ENCODE measurements around the gene FXN. TPM values are rescaled to one million over a fixed set of nuclear protein-coding genes. Genes with fewer than 3 reads are reported as not detected.

FXN gene
- polyA plus RNA-seq, 3 donors = 16.4 to 20.6 (median 18.1) TPM

- no peak for DNase-seq (ENCODE audit: extremely low read depth in 1 of 11, low read depth in 9 of 11, low spot score in 4 of 11)
Observed at GRCh38 chr9:69016191-69017096, 19.1 kb upstream of the FXN start.

- no peak for DNase-seq (ENCODE audit: extremely low read depth in 1 of 11, low read depth in 9 of 11, low spot score in 4 of 11)
Observed at GRCh38 chr9:69018737-69019136, 16.8 kb upstream of the FXN start.

GRCh38 chr9:69019808-69020207, 15.7 kb upstream of the FXN start:
- no peak for DNase-seq (ENCODE audit: extremely low read depth in 1 of 11, low read depth in 9 of 11, low spot score in 4 of 11)

GRCh38 chr9:69020301-69021145, 15.0 kb upstream of the FXN start:
- DNase-seq (ENCODE audit: extremely low read depth in 1 of 11, low read depth in 9 of 11, low spot score in 4 of 11) = no peak

- DNase-seq (ENCODE audit: extremely low read depth in 1 of 11, low read depth in 9 of 11, low spot score in 4 of 11) = no peak
Observed at GRCh38 chr9:69023650-69024049, 11.9 kb upstream of the FXN start.

GRCh38 chr9:69027355-69028097, 8.0 kb upstream of the FXN start:
- DNase-seq (ENCODE audit: extremely low read depth in 1 of 11, low read depth in 9 of 11, low spot score in 4 of 11) = peak in 9 of 11 donors; percentile 31 to 51 (median 43)

- no peak for DNase-seq (ENCODE audit: extremely low read depth in 1 of 11, low read depth in 9 of 11, low spot score in 4 of 11)
Observed at GRCh38 chr9:69028754-69029153, 6.8 kb upstream of the FXN start.

- no peak for DNase-seq (ENCODE audit: extremely low read depth in 1 of 11, low read depth in 9 of 11, low spot score in 4 of 11)
Observed at GRCh38 chr9:69029535-69029934, 6.0 kb upstream of the FXN start.

GRCh38 chr9:69030851-69031645, 4.5 kb upstream of the FXN start:
- no peak for DNase-seq (ENCODE audit: extremely low read depth in 1 of 11, low read depth in 9 of 11, low spot score in 4 of 11)

GRCh38 chr9:69034071-69034470, 1.5 kb upstream of the FXN start:
- no peak for DNase-seq (ENCODE audit: extremely low read depth in 1 of 11, low read depth in 9 of 11, low spot score in 4 of 11)

GRCh38 chr9:69036309-69036708, 757 bp downstream of the FXN start:
- peak in 1 of 11 donors; percentile 28 for DNase-seq (ENCODE audit: extremely low read depth in 1 of 11, low read depth in 9 of 11, low spot score in 4 of 11)

- DNase-seq (ENCODE audit: extremely low read depth in 1 of 11, low read depth in 9 of 11, low spot score in 4 of 11) = no peak
Observed at GRCh38 chr9:69036799-69037198, 1.2 kb downstream of the FXN start.

GRCh38 chr9:69040646-69041045, 5.1 kb downstream of the FXN start:
- DNase-seq (ENCODE audit: extremely low read depth in 1 of 11, low read depth in 9 of 11, low spot score in 4 of 11) = no peak

GRCh38 chr9:69044240-69045219, 9.0 kb downstream of the FXN start:
- DNase-seq (ENCODE audit: extremely low read depth in 1 of 11, low read depth in 9 of 11, low spot score in 4 of 11) = peak in 1 of 11 donors; percentile 26

- no peak for DNase-seq (ENCODE audit: extremely low read depth in 1 of 11, low read depth in 9 of 11, low spot score in 4 of 11)
Observed at GRCh38 chr9:69045821-69046220, 10.3 kb downstream of the FXN start.

- no peak for DNase-seq (ENCODE audit: extremely low read depth in 1 of 11, low read depth in 9 of 11, low spot score in 4 of 11)
Observed at GRCh38 chr9:69046723-69047122, 11.2 kb downstream of the FXN start.

- no peak for DNase-seq (ENCODE audit: extremely low read depth in 1 of 11, low read depth in 9 of 11, low spot score in 4 of 11)
Observed at GRCh38 chr9:69047371-69047770, 11.8 kb downstream of the FXN start.
